Body of pancreas (tissue), 4 donors: ENCODE measurements around the gene FAM20C. TPM values are rescaled to one million over a fixed set of nuclear protein-coding genes. Genes with fewer than 3 reads are reported as not detected.

Experiments
- ATAC-seq: fragments of 150-250 bp; one replicate; pipeline ENCODE4 v1.9.1; 2016
- DNase-seq, 4 donors: peaks; one replicate each; pipeline ENCODE4 v3.0.0-alpha.2; 2019
- H3K27ac ChIP-seq, 4 donors: fragments of 200-600 bp; sonication (generic); 1 replicate in 3 of 4; 2 replicates in 1 of 4; pipeline versions ENCODE4 v1.5.1 to v1.6.1; 2016 to 2019; ENCODE audit warnings: mild to moderate bottlenecking in 1 of 4, mixed read lengths in 1 of 4, moderate library complexity in 1 of 4
- H3K27me3 ChIP-seq, 2 donors: fragments of 200-600 bp; sonication (generic); one replicate each; pipeline ENCODE4 v1.6.0; 2016; ENCODE audit warnings: mild to moderate bottlenecking in 1 of 2
- H3K36me3 ChIP-seq, 2 donors: fragments of 200-600 bp; sonication (generic); replicated peaks in 1 of 2; 2 replicates each; pipeline ENCODE4 v1.5.1; 2016; ENCODE audit warnings: low read depth in 2 of 2; ENCODE audit not compliant: insufficient read depth in 1 of 2
- H3K4me1 ChIP-seq: fragments of 200-600 bp; sonication (generic); one replicate; pipeline ENCODE4 v1.6.0; 2016
- H3K4me3 ChIP-seq, 2 donors: fragments of 200-600 bp; sonication (generic); 1 replicate in 1 of 2; 2 replicates in 1 of 2; pipeline ENCODE4 v1.5.1; 2016 to 2019
- H3K9me3 ChIP-seq, 3 donors: fragments of 200-600 bp; sonication (generic); 1 replicate in 2 of 3; 2 replicates in 1 of 3; pipeline ENCODE4 v1.5.1; 2016
- CTCF ChIP-seq, 7 experiments: fragments of 450-650 bp in 4 of 7; fragments of 200-600 bp in 3 of 7; sonication (generic) in 3 of 7; IDR thresholded peaks; one replicate each; pipeline ENCODE4 v1.5.1; 2016 to 2019; ENCODE audit warnings: antibody characterized with exemption in 7 of 7
- POLR2A ChIP-seq, 3 donors: fragments of 450-650 bp; IDR thresholded peaks; one replicate each; pipeline ENCODE4 v1.6.1; 2016; ENCODE audit warnings: antibody characterized with exemption in 3 of 3, mild to moderate bottlenecking in 2 of 3
- WGBS, 2 donors: methylation state at CpG; one replicate each; pipeline ENCODE4 v1.1.5; 2017; 5-methylcytosine and 5-hydroxymethylcytosine counted together
- intact Hi-C: fragments of 100-400 bp; cut with DNase I; formaldehyde crosslinking; loops from one replicate; pipeline ENCODE4 v1.15.1; 2023
- total RNA-seq, 2 donors: library from RNA; depleted of rRNA; stranded (reverse); fragments of >200 nt; gene quantifications; one replicate each; pipeline ENCODE4 v1.1.0, GENCODE V29; 2016

FAM20C gene
- total RNA-seq, 2 donors from 2014 or later = 12.7 to 26.0 TPM

- H3K4me1 ChIP-seq = peaks cover 19% of the 10 kb centered on the region
- DNase-seq (no peak), ATAC-seq (no peak)
- H3K36me3 ChIP-seq = peaks cover 0 to 8% of the 10 kb centered on the region in 2 donors
- WGBS, 2 donors = 84% methylated on average over 13 of the region's 13 CpGs; no CpG with 5 or more reads in 1 of the 2 donors
- intact Hi-C loops = no loop called here
- H3K9me3 ChIP-seq = no peaks in the 10 kb centered on the region
- TF ChIP-seq CTCF (IDR thresholded peaks at IDR 0.05) (no peak), POLR2A (IDR thresholded peaks at IDR 0.05) (no peak)
- H3K4me3 ChIP-seq = no peak overlapping the region
- no peaks in the 10 kb centered on the region for H3K27me3 ChIP-seq
- no peak overlapping the region for H3K27ac ChIP-seq
These were observed 4.5 kb downstream of the FAM20C start for GRCh38 chr7:196778-197321.

DNA sequence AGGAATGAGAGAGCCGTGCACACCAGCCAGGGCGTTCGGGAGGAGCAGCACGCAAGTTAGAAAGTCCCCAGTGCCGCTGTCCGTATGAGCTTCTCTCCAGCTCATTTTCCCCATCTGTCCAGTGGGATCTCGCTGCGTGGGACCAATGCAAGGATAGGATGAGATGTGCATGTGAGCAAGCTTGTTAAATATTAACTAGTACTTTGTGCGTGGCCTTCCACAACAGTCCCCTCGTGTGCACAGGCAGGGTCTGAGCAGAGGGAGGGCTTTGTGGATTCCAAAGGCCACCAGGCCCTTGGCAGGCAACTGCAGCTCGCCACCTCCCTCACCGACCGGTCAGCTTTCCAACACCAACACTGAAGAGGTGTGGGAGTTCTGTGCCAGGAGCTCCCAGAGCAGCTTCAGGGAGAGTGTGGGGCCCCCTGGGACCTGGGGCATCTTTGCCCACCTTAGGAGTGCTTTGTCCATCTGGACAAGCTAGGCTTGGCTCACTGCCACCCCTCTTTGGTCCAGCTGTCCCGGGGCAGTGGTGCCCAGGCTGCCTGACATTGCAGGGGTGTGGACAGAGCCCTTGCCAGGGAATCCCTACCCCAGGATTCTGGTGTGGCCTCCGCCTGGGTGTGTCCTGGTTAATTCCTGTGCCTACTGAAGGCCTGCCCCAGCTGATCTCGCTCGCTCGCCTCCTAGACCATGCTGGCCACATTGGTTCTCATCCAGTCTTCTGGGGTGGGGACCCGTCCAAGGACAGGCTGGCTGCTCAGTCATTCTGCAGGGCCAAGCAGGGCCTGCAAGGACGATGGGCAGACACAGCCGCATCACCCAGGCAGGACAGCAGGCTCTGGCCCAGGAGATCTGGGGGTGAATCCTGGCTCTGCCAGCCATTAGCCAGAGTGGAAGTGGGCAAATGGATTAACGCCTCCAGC lies 5.3 kb downstream of the FAM20C start:
- no peak for DNase-seq
- H3K27ac ChIP-seq = no peak overlapping the region
- H3K9me3 ChIP-seq = no peaks in the 10 kb centered on the region
- intact Hi-C loops = no loop called here
- H3K4me1 ChIP-seq = peaks cover 19% of the 10 kb centered on the region
- TF ChIP-seq CTCF (IDR thresholded peaks at IDR 0.05) (no peak), POLR2A (IDR thresholded peaks at IDR 0.05) (no peak)
- no peak overlapping the region for H3K4me3 ChIP-seq
- H3K36me3 ChIP-seq = peaks cover 0 to 8% of the 10 kb centered on the region in 2 donors
- no peak for ATAC-seq
- H3K27me3 ChIP-seq = no peaks in the 10 kb centered on the region
- 87 to 95% methylated on average over 16 to 21 of the region's 22 CpGs for WGBS, 2 donors

- TF ChIP-seq POLR2A (IDR thresholded peaks at IDR 0.05) = no peak
- no peak for TF ChIP-seq CTCF (IDR thresholded peaks at IDR 0.05)
- Histone ChIP-seq H3K9me3 (no peaks in the 10 kb centered on the region), H3K27me3 (no peaks in the 10 kb centered on the region), H3K4me1 (peaks cover 5% of the 10 kb centered on the region), H3K27ac (no peak overlapping the region), H3K4me3 (no peak overlapping the region), H3K36me3 (peaks cover 0 to 8% of the 10 kb centered on the region in 2 donors)
- intact Hi-C loops = no loop called here
- ATAC-seq (no peak), DNase-seq (peak in 1 of 4 donors; percentile 34)
- WGBS, 2 donors = 83 to 90% methylated on average over 13 to 17 of the region's 17 CpGs
These were observed 7.3 kb downstream of the FAM20C start for GRCh38 chr7:199483-200249.

DNA sequence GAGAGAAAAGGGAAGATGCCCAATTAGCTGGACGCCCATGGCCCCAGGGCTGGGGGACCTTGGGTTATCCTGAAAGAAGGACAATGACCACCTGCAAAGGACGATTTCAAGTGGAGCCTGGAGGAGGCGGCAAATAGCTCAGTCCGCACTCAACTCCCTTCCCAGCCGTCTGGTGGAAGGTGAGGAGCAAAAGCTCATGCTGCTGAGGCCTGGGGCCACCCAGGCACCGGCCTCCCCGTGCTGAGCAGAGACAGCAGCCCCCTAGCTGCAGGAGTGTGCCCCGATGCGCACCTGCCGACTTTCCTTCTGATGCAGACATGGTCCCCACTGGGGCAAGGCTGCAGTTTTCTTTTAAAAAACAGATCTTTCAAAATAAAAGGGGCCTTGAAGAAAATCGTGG lies 7.9 kb downstream of the FAM20C start:
- H3K27ac ChIP-seq = no peak overlapping the region
- intact Hi-C loops = no loop called here

More for the DNA sequence above, 7.9 kb downstream of the FAM20C start:
- Histone ChIP-seq H3K4me1 (no peaks in the 10 kb centered on the region), H3K4me3 (no peak overlapping the region), H3K27me3 (no peaks in the 10 kb centered on the region), H3K36me3 (peaks cover 0 to 8% of the 10 kb centered on the region in 2 donors), H3K9me3 (no peaks in the 10 kb centered on the region)
- DNase-seq (no peak), ATAC-seq (no peak)
- peak in 1 of 7 experiments; percentile 16 for TF ChIP-seq CTCF (IDR thresholded peaks at IDR 0.05)
- no peak for TF ChIP-seq POLR2A (IDR thresholded peaks at IDR 0.05)
- 89 to 90% methylated on average over 11 of the region's 11 CpGs for WGBS, 2 donors
